Smooth muscle cell (in vitro differentiated cells): ENCODE results near the gene GNPTG. TPM values are rescaled to one million over a fixed set of nuclear protein-coding genes. Genes with fewer than 3 reads are reported as not detected.

Experiments used
- DNase-seq: peaks from one replicate; lab custom pipeline; 2025; ENCODE audit not compliant: unreplicated experiment; lab: John Stamatoyannopoulos, UW
- H2AFZ ChIP-seq: fragments of 200-600 bp; sonication (generic); 2 replicates; pipeline ENCODE4 v1.6.0; 2016; ENCODE audit warnings: antibody characterized with exemption, low read depth, mild to moderate bottlenecking
- H3F3A ChIP-seq: fragments of 200-600 bp; sonication (generic); 2 replicates; pipeline ENCODE4 v1.6.0; 2017; ENCODE audit warnings: antibody characterized with exemption, low read depth
- H3K27ac ChIP-seq: fragments of 200-600 bp; sonication (generic); 2 replicates; pipeline ENCODE4 v1.5.1; 2016; ENCODE audit warnings: low read depth, mild to moderate bottlenecking
- H3K27me3 ChIP-seq: fragments of 200-600 bp; sonication (generic); 2 replicates; pipeline ENCODE4 v1.6.1; 2016; ENCODE audit warnings: low read depth, mild to moderate bottlenecking
- H3K36me3 ChIP-seq: fragments of 200-600 bp; sonication (generic); 2 replicates; pipeline ENCODE4 v1.5.1; 2016; ENCODE audit warnings: low read depth
- H3K4me1 ChIP-seq: fragments of 200-600 bp; sonication (generic); 2 replicates; pipeline ENCODE4 v1.5.1; 2016; ENCODE audit warnings: low read depth
- H3K4me2 ChIP-seq: fragments of 200-600 bp; sonication (generic); 2 replicates; pipeline ENCODE4 v1.6.0; 2016; ENCODE audit warnings: mild to moderate bottlenecking
- H3K4me3 ChIP-seq: fragments of 200-600 bp; sonication (generic); 2 replicates; pipeline ENCODE4 v1.5.1; 2016; ENCODE audit warnings: mild to moderate bottlenecking
- H3K79me2 ChIP-seq: fragments of 200-600 bp; sonication (generic); 2 replicates; pipeline ENCODE4 v1.6.0; 2016; ENCODE audit warnings: low read depth, mild to moderate bottlenecking
- H3K9ac ChIP-seq: fragments of 200-600 bp; sonication (generic); 2 replicates; pipeline ENCODE4 v1.6.0; 2016; ENCODE audit warnings: low read depth
- H3K9me3 ChIP-seq: fragments of 200-600 bp; sonication (generic); replicated peaks from 2 replicates; pipeline ENCODE4 v1.5.1; 2016; ENCODE audit warnings: low read depth
- H4K20me1 ChIP-seq: fragments of 200-600 bp; sonication (generic); 2 replicates; pipeline ENCODE4 v1.6.0; 2016; ENCODE audit warnings: low read depth
- WGBS: methylation state at CpG from one replicate; pipeline ENCODE4 v1.1.7; 2016; ENCODE audit warnings: low lambda C conversion rate; 5-methylcytosine and 5-hydroxymethylcytosine counted together
- polyA plus RNA-seq: library from polyadenylated mRNA; unstranded; fragments of >200 nt; fragmentation: Nextera tagmentation; extraction: Ambion mirVana; gene quantifications from 2 replicates; pipeline ENCODE4 v1.2.1, GENCODE V29; 2016
- total RNA-seq: library from RNA; depleted of rRNA; stranded (reverse); fragments of >200 nt; gene quantifications from 2 replicates; pipeline ENCODE4 v1.2.3, GENCODE V29; 2014
- TF ChIP-seq, protein P1 (sequence below): fragments of 200-600 bp; sonication (generic); IDR thresholded peaks from 2 replicates; pipeline ENCODE4 v1.5.1; 2017; ENCODE audit warnings: borderline replicate concordance, mild to moderate bottlenecking, antibody characterized with exemption; ENCODE audit not compliant: insufficient read depth, poor library complexity, severe bottlenecking

Gene GNPTG
- total and polyA plus RNA-seq, 2 experiments from 2014 or later, result 28.0 to 73.3 TPM

DNA sequence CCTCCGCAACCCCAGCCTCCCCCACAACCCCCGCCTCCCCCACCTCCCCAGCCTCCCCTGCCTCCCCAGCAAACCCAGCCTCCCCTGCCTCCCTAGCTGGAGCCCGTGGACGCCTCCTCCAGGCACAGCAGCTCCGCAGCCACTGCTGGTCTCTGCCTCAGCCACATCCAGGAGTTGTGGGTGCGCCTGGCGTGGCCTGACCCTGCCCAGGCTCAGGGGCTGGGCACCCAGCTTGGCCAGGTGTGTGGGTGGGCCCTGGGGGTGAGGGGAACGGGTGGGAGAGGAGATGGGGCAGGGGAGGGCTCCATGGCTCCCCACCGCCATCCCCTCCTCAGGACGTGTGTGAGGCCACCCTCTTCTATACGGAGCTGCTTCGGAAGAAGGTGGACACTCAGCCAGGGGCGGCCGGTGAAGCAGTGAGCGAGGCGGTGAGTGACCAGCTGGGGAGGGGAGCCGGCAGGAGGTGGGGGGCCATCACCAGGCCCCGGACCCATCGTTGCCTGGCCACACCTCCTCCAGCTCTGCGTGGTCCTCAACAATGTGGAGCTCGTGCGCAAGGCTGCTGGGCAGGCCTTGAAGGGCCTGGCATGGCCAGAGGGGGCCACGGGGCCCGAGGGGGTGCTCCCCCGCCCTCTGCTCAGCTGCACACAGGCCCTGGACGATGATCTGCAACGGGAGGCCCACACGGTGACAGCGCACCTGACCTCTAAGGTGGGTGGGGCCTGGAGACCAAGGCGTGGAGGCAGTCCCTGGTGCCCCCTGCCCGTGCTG is 5.9 kb upstream of the GNPTG start:
- Histone ChIP-seq H3K4me3 (no peak overlapping the region), H3K27ac (no peak overlapping the region), H3K27me3 (no peaks in the 10 kb centered on the region), H4K20me1 (no peaks in the 10 kb centered on the region), H3F3A (no peaks in the 10 kb centered on the region), H2AFZ (no peak overlapping the region), H3K9ac (no peak overlapping the region), H3K4me2 (no peak overlapping the region), H3K79me2 (peaks cover 9% of the 10 kb centered on the region), H3K36me3 (no peaks in the 10 kb centered on the region), H3K9me3 (no peaks in the 10 kb centered on the region), H3K4me1 (no peaks in the 10 kb centered on the region)
- TF ChIP-seq, protein P1, sequence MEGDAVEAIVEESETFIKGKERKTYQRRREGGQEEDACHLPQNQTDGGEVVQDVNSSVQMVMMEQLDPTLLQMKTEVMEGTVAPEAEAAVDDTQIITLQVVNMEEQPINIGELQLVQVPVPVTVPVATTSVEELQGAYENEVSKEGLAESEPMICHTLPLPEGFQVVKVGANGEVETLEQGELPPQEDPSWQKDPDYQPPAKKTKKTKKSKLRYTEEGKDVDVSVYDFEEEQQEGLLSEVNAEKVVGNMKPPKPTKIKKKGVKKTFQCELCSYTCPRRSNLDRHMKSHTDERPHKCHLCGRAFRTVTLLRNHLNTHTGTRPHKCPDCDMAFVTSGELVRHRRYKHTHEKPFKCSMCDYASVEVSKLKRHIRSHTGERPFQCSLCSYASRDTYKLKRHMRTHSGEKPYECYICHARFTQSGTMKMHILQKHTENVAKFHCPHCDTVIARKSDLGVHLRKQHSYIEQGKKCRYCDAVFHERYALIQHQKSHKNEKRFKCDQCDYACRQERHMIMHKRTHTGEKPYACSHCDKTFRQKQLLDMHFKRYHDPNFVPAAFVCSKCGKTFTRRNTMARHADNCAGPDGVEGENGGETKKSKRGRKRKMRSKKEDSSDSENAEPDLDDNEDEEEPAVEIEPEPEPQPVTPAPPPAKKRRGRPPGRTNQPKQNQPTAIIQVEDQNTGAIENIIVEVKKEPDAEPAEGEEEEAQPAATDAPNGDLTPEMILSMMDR, result no peak
- WGBS, result 85% methylated on average over 26 of the region's 31 CpGs
- DNase-seq, result no peak

DNA sequence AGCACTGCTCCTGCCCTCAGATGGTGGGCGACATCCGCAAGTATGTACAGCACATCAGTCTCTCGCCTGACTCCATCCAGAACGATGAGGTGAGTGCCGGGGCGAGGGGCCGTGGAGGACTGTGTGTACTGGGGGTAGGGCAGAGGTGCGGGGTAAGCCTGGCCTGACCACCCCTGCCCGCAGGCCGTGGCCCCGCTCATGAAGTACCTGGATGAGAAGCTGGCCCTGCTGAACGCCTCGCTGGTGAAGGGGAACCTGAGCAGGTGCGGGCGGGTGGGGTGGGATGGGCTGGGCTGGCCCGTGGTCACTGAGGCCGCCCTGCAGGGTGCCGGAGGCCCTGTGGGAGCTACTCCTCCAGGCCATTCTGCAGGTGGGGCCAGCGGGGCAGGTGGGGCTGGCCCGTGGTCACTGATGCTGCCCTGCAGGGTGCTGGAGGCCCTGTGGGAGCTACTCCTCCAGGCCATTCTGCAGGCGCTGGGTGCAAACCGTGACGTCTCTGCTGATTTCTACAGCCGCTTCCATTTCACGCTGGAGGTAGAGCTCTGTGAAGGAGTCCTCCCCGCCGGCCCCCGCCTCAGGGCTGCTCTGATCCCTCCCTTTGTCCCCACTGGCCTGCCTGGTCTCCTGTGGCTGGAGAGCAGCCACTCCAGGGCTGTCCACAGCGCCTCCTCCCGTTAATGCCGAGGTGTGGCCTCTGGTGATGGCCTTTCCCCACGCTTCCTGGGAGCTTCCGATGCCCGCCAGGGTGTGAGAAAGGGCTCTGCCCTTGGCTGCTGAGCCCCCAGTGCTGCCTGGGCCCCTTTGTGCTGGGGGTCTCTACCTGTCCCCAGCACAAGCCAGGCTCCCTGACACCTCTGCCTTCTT is 5.1 kb upstream of the GNPTG start:
- Histone ChIP-seq H2AFZ (no peak overlapping the region), H3F3A (no peaks in the 10 kb centered on the region), H4K20me1 (no peaks in the 10 kb centered on the region), H3K9ac (no peak overlapping the region), H3K4me3 (no peak overlapping the region), H3K4me2 (no peak overlapping the region), H3K4me1 (no peaks in the 10 kb centered on the region), H3K27me3 (no peaks in the 10 kb centered on the region), H3K36me3 (no peaks in the 10 kb centered on the region), H3K79me2 (peaks cover 17% of the 10 kb centered on the region), H3K9me3 (no peaks in the 10 kb centered on the region), H3K27ac (no peak overlapping the region)
- 91% methylated on average over 29 of the region's 34 CpGs for WGBS
- DNase-seq, result no peak
- TF ChIP-seq, protein P1, result no peak

DNA sequence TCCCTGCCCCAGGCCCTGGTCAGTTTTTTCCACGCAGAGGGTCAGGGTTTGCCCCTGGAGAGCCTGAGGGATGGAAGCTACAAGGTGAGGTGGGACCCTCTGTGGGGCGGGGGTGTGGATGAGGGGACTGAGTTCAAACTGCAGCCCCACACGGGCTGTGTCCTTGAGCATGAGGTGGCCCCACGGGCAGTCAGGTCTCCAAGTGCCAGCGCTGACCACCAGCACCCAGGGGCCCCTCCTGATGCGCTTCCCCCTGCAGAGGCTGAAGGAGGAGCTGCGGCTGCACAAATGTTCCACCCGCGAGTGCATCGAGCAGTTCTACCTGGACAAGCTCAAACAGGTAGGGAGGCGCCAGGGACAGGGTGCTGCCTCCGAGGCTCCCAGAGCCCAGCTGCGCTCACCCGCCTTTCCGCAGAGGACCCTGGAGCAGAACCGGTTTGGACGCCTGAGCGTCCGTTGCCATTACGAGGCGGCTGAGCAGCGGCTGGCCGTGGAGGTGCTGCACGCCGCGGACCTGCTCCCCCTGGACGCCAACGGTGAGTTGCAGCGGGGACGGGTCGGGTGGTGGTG is 4.4 kb upstream of the GNPTG start:
- Histone ChIP-seq H3F3A (no peaks in the 10 kb centered on the region), H3K4me1 (peaks cover 1% of the 10 kb centered on the region), H4K20me1 (no peaks in the 10 kb centered on the region), H3K36me3 (no peaks in the 10 kb centered on the region), H3K27me3 (no peaks in the 10 kb centered on the region), H3K9ac (no peak overlapping the region), H3K9me3 (no peaks in the 10 kb centered on the region), H2AFZ (no peak overlapping the region), H3K4me2 (no peak overlapping the region), H3K27ac (no peak overlapping the region), H3K4me3 (no peak overlapping the region), H3K79me2 (peaks cover 23% of the 10 kb centered on the region)
- WGBS, result 94% methylated on average over 31 of the region's 31 CpGs
- no peak for DNase-seq
- TF ChIP-seq, protein P1, result no peak
